HG02642 (cell line): ENCODE results near the gene SDS.

Source experiments
- ATAC-seq: cut with Tn5 transposase; IDR thresholded peaks from one replicate; pipeline ENCODE4 v1.9.1; 2021; ENCODE audit warnings: mild to moderate bottlenecking; ENCODE audit not compliant: unreplicated experiment, poor library complexity

The SDS gene, protein sequence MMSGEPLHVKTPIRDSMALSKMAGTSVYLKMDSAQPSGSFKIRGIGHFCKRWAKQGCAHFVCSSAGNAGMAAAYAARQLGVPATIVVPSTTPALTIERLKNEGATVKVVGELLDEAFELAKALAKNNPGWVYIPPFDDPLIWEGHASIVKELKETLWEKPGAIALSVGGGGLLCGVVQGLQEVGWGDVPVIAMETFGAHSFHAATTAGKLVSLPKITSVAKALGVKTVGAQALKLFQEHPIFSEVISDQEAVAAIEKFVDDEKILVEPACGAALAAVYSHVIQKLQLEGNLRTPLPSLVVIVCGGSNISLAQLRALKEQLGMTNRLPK

DNA sequence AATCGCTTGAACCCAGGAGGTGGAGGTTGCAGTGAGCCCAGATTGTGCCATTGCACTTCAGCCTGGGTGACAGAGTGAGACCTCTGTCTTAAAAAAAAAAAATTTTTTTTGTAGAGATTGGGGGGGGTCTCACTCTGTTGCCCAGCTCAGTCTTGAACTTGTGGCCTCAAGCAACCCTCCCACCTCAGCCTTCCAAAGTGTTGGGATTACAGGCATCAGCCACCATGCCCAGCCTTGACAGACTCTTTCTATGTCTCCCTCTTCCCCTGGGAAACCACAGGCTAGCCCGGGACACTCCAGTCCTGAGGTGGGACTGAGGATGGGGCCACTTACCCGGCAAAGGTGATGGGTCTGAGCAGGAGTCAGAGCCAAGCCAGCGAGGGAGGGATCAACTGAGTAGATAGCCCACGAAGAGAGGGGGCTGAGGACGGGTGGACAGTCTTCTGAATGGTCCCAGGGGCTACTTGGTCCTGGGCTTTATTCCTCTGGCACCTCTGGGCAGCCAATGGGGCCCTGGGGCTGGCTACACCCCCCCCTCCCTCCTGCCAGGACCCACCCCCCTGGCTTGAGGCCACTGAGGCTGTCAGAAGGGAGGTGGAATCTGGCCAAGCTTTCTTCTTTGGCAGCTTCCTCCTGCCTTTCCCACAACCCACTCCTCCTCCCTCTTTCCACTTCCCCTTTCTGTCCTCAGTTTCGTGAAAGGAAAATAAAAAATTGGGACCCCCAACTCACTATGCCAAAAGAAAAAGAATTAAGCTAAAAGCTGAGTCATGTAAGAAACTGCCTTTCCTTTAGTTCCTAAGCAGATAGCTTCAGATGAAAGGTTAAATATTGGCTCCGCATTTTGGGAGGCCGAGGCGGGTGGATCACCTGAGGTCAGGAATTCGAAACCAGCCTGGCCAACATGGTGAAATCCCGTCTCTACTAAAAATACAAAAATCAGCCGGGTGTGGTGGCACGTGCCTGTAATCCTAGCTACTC lies at the start of gene SDS:
Gene SDS (minus strand): TSS at position 453 of the 981 bp plus-strand sequence. CDS start 4,179 bp downstream, outside the sequence.
- no peak for ATAC-seq

DNA sequence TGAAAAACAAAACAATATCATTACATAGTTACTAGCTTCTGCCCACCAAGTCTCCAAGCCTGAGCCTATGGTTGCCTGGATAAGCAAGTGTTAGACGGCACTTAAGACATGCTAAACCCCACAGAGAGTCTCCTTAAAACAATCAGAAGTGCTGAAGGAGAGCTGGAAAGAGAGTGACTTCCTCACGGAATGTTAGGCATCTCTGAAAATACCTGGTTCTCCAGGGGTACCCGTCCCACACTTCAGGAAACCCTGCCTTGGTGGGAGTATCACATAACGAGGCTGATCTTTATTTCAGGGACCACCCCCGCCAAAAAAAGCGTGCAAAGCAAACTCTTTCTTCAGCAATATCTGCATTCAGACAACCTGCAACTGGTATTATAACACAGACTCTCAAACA lies 49.6 kb upstream of the SDS start:
- ATAC-seq: no peak

DNA sequence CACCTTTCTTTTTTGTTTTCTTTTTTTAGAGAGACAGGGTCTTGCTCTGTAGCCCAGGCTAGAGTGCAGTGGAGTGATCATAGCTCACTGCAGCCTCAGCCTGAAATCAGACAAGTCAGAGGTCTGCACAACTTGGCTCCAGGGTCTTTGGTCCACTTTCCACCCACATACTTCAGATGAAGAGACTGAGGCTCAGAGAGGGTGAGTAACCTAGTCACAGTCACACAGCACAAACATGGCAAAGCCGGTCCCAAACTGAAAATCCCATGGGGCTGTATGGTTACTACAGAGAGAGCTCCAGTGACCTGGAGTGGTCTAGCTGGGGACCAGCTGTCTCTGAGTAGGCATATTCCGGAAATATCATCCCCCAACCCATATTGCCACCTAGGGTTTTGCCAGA lies 48.8 kb upstream of the SDS start:
- no peak for ATAC-seq

DNA sequence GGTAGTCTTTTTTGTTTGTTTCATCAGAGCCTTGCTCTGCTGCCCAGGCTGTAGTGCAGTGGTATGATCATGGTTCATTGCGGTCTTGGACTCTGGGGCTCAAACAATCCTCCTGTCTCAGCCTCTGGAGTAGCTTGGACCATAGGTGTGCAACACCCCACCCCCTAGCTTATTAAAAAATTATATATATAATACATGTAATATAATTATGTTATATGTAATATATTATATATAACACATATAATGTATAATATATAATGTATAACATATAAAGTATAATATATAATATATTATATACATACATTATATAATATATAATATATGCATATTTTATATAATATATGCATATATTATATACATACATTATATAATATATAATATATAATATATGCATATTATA lies 46.2 kb upstream of the SDS start:
- ATAC-seq: no peak

DNA sequence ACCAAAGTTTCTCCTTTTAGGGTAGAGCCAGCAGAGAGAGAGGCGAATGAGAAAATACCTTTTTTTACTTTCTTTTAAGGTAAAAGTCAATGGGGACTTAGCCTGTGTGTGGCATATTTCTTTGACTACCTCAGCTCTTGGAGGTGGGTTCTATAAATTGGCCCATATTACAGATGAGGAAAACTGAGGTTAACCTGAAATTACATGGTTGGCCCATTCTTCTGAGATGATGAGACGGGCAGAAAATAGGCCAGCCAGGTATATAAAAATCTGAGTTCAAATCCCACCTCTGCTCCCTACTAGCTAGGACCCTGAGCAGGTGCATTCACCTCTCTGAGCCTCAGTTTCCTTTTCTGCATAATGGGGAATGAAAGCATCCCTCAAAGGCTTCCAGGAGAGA lies 45.6 kb upstream of the SDS start:
- no peak for ATAC-seq

DNA sequence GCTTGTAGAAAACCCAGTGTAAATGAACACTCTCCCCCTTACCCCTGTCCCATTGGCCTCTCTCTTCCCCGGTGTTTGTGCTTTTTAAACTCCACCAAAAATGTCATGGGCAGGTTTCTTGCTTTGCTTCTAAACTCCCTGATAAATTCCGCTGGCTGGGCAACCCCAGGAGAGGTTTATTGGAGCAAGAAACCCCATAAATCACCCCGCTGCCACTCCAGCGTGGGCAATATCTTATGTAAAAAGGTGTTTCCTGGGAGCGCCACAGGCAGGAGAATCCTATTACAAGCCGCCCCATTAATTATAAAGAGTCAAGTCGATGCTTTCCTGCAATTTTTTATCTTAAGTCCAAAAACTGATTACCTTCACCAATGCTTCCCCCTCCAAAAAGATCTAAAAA lies 45.2 kb upstream of the SDS start:
- no peak for ATAC-seq

DNA sequence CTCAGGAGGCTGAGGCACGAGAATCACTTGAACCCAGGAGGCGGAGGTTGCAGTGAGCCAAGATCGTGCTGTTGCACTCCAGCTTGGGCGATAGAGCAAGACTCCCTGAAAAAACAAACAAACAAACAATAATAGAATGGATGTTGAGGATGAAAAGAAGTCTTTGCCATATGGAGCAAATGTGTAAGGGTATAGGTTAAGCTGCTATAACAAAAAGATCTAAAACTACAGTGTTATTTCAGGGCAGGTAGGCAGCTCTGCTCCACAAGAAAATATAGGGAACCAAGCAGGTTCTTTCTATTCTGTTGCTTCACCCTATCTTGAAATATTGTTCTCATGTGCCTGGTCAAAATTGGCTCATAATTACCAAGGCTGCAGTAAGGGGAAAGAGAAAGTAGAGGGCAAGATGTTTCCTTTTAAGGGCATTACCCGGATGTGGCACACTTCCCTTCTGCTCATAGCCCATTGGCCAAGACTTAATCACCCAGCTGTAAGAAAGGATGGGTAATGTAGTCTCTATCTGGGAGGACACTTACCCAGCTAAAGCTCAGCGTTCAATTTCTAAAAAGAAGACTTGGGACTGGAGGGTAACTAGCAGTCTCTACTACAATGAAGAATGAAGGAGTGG lies 42.0 kb upstream of the SDS start:
- ATAC-seq: no peak

DNA sequence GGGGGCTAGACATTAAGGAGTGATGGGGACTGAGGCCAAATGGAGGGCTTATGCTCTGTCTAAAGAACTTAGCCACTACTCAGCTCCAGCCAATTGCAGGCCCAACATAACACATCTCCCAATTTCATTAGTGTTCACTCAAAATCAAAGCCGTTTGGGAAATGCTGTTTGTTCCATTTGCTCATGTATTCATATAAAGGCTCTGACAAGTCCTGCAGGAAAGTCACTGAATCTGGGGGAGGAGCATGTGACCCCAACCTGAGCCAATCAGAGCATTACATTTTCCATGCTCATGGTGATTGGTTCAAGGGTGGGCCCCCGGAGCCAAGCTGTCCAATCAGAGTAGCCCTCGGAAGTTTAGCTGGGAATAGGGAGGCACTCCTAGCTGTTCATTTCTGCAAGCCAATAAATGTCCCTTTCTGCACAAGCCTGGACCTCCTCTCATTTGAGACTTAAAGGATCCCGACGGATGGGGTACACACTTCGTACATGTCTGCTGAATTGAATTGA lies 39.4 kb upstream of the SDS start:
- no peak for ATAC-seq

DNA sequence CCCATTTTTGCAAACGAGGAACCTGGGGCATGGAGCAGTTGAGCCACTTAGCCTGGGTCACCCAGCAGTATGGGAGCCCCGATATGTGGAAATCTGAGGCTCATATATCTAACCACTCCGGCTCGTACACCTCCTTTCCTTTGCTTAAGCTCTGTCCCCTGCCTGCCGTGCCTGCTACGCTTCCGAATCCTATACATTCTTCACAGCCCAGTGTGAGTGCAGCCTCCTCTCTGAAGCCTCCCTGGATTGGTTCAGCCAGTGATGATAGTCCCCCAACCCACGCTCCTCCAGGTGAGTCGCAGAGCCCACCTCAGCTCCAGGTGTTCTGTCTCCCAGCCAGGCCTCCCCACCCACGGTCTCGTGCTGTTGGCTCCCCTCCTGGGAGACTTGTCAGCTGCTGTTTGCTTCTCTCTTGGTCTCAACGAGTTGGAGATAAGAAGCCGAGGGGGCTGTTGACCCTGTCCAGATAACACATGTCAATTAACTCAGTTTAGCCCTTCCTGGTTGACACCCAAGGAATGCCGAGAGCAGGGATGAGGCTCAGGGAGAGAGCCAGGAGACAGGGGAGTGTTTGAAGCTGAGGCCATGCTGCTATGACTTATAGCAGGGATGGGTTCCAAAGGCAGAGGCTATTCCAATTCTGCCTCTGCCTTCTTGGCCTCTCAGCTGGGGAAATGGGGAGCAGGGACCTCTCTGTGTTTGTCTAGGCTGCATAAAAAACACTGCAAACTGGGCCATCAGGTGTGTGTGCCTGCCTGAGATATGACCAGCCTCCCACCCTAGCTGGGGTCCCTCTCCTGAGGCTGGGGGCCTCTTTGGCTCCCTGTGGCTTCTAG lies 37.5 kb upstream of the SDS start:
- ATAC-seq: no peak

DNA sequence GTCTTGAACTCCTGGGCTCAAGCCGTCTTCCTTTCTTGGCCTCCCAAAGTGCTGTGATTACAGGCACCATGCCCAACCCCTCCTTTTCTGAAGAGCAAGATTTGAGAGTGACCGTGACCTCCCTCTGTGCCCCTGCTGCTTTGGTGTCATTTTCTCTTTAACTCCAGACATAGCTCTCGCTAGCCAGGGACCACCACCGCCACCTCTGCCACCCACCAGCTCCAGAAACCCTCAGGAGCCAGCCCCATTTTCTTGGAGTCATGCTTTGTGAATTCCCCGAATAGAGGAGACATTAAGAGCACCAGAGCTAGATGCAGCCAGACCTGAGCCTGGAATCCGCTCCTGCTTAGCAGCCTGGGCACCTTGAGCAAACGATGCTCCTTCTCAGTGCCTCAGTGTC lies 36.6 kb upstream of the SDS start:
- ATAC-seq: no peak

DNA sequence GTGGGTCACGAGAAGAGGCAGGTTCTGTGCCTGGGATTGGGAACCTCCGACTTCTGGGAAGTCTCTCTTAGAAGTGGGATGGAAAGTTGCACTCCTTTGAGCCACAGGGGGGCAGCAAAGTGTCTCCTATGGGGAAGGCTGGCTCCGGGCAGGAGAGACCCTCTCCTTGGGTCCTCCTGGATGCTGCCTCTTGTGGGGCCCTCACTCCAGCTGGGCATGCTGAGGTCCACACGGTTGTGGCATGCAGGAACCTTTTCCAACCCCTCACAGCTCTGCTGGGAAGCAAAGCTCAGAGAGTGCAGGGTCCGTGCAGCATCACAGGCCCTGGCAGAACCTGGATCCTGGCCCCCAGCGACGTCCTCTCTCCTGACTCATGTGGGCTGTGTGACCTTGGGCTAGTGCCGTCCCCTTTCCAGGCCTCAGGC lies 35.9 kb upstream of the SDS start:
- ATAC-seq: no peak

DNA sequence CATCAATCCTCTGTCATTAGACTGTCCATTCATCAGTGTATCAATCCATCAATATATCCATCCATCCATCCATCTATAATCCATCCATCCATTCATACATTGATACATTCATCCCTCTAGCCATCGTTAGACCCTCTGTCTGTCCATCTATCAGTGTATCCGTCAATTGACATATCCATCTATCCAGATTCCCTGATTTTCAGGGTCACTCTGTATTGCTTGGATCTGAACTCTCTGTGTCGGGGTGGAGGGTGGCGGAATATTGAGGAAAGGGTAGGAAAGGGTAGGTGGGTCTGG lies 35.6 kb upstream of the SDS start:
- no peak for ATAC-seq

DNA sequence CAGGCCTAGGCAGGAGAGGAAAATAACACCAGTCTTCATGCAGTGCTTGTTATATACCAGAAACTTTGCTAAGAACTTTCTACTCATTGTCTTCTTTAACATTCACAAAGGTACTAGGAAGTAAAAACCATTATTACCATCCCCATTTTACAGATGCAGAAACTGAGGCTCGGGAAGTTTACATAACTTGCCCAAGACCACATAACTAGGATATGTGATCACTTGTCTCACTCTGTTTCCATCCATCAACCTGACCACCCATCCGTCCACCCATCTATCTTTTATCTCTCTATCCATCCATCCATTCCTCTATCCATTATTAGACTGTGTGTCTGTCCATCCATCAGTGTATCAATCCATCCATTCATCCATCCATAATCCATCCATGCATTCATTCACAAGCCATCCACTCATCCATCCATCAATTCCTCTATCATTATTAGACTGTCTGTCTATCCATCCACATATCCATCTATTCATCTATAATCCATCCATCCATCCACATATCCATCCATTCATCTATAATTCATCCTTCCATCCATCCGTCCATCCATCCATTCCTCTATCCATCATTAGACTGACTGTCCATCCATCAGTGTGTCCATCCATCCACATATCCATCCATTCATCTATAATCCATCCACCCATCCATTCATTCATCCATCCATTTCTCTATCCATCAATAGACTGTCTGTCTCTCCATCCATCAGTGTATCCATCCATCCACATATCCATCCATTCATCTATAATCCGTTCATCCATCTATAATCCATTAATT lies 35.0 kb upstream of the SDS start:
- ATAC-seq: no peak

DNA sequence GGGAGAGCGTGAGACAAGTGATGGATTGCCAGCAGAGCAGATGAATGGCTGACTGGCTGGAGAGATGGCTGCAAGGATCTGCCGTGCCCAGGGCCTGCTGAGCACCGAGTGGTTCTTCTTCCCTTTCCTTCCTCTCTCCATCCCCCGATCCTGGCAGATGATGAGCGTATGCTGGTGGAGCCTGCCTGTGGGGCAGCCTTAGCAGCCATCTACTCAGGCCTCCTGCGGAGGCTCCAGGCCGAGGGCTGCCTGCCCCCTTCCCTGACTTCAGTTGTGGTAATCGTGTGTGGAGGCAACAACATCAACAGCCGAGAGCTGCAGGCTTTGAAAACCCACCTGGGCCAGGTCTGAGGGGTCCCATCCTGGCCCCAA lies 34.0 kb upstream of the SDS start:
- ATAC-seq: no peak

DNA sequence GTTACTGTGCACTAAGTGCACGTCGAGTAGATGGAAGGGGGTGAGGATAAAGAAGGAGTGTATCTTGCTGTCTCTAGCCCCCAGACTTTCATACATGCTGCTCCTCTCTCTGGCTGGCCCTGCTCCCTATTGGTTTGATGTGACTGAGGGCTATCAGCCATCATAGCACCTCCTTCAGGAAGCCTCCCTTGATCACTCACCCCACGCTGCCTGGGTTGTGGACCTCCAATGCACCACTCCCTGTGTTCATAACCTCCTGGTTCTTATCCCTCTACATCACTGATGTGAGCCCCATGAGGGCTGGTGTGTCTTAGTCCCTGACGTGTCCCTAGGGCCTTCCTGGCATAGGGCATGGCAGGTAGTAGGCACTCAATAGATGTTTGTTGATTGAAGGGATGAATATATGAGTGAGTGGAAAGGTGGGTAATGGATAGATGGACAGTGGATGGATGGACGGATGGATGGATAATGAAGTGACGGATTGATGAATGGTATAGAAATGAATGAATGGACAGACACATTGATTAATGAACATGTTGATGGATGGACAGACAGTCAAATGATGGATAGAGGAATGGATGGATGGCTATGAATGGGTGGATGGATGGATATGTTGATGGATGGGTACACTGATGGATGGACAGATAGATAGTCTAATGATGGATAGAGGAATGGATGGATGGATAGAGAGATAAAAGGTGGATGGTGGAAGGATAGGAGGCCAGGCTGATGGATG lies 33.5 kb upstream of the SDS start:
- no peak for ATAC-seq

DNA sequence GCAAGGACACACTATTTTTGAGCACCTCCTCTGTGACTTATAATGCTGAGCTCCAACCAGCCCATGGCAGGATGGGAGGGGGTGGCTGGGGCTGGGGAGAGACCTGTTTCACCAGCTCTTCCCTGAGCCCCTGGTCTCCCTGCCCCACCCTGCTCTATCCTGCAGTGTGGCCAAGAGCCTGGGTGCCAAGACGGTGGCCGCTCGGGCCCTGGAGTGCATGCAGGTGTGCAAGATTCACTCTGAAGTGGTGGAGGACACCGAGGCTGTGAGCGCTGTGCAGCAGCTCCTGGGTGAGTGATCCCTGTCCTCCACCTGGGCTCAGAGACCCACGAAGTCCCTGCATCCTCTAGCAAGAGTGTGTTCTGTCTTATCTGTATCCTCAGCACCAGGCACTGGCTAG lies 32.9 kb upstream of the SDS start:
- ATAC-seq: no peak

DNA sequence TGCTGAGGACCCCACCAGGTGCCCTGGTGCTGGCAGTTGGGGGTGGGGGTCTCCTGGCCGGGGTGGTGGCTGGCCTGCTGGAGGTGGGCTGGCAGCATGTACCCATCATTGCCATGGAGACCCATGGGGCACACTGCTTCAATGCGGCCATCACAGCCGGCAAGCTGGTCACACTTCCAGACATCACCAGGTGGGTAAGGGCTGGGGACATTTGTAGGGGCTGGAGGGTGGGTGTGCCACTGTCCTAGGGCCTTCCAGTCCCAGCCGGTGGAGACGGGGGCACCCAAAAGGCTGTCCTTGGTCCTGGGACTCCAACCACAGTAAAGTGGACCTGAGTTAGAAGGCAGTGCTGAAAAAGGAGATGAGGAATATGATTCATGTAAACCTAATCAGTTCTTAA lies 31.7 kb upstream of the SDS start:
- no peak for ATAC-seq

DNA sequence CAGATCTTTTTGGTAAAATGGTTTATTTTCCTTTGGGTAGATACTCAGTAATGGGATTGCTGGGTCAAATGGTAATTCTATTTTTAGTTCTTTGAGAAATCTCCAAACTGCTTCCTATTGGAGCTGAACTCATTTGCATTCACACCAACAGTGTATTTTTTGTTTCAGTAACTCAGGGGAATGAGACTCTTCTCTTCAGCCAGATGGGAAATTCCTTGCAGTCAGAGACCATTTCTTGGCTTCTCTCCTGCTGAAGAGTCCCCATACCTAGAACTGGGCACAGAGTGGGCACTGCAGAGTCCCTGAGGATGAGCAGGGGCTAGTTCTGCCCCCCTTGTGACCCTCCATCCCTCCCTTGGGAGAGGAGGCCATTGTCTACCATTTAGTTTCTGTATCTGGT lies 29.3 kb upstream of the SDS start:
- ATAC-seq: no peak

DNA sequence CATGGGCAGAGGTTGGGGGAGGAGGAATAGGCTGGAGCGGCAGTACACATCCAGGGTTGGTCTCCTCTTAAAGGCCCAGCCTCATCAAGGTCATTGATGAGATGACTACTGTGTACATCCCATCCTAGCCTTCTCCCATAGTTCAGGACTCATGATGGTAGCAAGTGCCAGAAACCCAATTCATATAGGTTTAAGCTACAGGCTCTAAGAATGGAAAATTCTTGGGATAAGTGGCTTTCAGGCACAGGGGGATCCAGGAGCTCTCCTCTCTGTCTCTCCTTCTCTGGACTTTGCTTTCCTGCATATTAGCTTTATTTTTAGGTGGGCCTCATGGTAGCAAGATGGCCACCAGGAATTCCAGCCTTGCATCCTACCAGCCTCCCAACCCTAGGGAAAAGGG lies 24.8 kb upstream of the SDS start:
- no peak for ATAC-seq
